HG02885 (cell line): ENCODE data around the gene AGPAT3.

Source experiments
- ATAC-seq: cut with Tn5 transposase; IDR thresholded peaks from one replicate; pipeline ENCODE4 v1.9.1; 2021; ENCODE audit warnings: mild to moderate bottlenecking; ENCODE audit not compliant: unreplicated experiment, poor library complexity

The AGPAT3 gene

DNA sequence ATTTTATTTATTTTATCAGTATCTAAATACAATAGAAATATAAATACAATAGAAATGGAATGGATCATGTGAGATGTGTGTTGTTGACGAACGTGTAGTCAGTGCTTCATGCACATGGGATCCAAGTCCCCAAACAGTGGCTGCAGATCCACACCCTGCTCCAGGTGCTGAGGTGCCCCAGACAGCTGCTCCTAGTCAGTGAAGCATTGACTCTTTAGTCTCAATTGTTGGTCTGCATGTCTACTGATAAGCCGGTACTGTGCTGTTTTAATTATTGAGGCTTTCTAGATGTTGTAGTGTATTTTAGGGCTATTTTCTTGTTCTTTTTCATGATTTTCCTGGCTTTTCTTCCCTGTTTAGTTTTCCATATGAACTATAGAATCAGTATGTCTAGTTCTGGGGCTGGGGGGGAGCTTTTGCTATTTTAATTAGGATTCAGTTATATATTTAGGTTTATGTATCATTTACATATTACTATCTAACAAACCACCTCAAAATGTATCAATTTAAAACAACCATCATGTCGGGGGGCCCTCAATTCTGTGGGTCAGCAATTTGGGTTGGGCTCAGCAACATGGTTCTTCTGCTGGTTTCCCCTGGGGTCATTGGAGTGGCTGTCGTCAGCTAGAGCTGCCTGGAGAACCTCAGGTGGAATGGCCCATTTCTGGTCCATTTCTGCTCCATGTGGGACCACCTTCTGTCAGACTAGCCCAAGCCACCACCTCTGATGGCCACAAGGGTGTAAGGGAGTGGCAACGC lies 83.9 kb downstream of the AGPAT3 start:
- no peak for ATAC-seq

DNA sequence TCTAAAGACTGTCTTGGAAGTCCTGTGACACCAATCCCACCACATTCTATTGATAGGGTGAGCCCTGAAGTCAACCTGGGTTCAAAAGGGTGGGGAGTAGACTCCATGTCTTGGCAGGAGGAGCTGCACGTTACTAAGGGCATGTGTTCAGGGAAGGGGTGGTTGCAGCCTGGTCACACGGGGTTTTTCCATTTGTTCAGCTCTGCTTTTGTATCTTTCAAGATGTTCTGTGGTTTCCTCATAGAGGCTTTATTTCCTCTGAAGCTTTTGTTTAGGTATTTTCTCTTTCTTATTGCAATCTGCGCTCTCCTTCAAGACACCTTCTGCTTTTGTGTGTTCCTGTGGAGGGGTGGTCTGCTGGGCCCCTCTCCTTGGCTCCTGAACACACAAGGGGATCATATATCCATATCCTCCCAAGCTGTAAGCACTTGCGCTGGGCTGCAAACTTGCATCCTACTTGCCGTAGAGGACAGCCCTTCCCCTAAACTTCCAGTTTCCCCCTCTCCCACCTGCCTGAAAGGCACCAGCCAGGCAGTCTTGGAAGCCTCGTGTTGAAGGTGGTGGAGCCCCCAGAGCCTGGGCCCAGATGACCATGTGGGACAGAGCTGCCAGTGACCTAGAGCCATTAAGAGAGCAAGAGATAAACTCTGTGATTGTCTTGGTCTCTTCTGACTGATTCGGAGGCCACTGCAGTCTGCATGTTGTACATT lies 84.6 kb downstream of the AGPAT3 start:
- ATAC-seq = no peak

DNA sequence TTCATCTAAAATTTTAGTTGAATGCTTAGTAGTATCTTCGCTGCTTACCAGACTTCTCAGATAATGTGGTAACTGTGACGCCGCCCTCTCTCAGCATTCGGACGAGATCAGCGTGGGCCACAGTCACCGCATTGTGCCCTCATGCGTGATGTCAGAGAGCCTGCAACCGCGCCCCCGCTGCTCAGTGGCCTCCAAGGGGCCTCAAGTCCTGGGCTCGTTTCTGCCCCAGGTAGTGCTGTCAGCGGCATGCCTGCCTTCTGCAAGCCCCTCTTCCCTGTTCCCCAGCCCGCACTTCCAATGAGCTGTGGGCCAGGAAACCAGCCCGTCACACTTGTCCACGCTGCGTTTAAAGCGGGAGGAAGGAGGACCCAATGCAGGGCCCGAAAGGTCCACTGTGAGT lies 85.5 kb downstream of the AGPAT3 start:
- ATAC-seq = no peak

DNA sequence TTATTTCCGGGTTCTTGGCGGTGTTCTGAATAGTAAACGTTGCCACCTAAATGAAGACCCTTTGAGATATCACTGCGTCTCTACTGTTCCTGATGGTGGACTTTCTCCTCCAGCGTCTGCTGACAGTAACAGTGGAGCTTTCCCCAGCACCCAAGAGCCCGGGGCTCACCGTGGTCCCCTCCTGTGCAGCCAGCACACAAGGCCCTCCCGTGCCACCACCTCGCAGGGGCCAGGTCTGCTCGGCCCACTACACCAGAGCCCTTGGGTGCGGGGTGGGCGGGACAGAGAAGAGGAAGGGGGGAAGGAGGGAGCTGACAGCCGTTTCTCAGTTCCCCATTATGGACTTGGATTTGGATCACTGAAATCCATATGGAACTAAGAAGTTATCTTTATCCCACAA lies 85.9 kb downstream of the AGPAT3 start:
- no peak for ATAC-seq

DNA sequence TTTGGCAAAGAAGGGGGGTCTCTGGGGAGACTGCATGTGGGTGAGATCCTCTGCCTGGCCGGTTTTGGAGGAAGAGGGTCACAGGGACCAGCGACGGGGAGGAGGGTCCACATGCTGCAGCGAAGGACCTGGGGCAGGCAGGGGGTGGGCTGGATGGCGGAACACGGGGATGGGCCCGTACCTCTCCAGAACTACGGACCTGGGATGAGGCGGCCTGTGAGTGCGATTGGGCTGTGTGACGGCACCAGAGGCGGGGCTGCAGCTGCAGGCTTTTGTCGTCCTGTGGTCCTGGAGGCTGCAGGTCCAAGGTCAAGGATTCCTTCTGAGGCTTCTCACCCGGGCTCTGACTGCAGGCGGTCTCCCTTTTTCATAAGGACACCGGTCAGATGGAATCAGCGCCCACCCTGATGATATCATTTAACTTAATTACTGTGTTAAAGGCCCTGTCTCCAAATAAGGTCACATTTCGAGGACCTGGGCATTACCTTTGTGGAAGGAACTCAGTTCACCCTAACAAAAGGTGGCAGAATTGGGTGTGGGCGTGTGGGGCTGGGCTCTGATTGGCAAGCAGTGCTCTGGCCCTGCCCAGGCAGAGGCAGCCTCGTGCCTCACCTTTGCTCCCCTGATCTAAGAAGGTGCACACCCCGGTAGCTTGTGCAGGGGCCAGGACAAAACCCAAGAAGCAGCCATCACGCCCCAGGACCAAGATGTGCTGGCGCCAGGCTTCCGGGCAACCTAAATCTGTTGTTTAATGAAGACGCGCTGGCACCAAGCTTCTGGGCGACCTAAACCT lies 87.1 kb downstream of the AGPAT3 start:
- no peak for ATAC-seq

DNA sequence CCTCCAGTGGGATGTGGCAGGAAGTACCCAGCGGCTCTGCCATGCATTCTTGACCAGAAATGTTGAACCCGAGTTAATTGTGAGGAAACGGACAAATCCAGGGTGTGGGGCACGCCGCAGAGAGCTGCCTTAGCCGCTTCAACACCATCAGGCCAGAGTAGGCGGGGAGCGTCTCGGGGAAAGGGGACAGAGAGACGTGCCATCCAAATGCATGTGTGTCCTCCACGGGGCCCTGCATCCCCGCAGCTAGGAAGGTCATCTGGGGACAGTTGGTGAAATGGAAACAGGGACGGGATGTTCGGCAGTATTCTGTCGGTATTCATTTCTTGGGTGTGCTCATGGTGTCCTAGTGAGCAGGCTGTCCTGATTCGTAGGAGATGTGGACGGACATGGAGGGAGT lies 88.0 kb downstream of the AGPAT3 start:
- no peak for ATAC-seq

DNA sequence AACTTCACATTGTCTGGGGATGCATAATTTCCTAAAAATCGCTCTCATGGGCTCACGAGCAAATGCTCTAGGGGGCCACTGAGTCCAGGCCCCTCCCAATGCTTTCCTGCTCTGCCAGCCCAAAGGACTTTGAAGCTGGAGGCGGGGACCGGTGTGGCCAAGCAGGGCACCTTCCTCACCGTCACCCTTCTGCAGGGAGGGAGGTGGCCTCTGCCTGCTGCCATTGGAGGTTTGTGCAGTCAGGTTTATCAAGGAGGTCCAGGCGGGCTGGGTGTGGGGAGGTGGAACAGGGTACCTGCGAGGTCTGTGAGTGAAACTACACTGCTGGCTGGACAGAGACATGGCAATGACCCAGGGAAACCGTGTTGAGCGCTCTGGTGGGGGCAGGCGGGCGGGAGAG lies 89.0 kb downstream of the AGPAT3 start:
- no peak for ATAC-seq

DNA sequence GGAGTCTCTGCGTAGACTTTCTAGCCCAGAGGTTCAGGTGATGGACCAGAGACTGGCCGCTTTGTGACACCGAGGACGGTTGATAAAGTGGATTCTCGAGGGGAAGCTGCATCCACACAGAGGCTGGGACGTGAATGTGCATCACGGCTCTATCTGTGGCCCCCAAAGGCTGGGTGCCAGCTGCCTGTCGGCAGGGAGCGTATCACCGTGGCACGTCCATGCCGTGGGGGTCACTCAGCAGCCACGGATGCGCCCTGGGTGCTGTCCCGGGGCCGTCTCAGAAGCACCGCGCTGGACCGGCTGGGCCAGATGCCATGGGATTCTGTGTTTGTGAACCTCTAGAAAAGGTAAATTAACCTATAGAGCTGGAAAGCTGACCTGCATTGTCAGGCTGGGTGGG lies 89.9 kb downstream of the AGPAT3 start:
- ATAC-seq = no peak

DNA sequence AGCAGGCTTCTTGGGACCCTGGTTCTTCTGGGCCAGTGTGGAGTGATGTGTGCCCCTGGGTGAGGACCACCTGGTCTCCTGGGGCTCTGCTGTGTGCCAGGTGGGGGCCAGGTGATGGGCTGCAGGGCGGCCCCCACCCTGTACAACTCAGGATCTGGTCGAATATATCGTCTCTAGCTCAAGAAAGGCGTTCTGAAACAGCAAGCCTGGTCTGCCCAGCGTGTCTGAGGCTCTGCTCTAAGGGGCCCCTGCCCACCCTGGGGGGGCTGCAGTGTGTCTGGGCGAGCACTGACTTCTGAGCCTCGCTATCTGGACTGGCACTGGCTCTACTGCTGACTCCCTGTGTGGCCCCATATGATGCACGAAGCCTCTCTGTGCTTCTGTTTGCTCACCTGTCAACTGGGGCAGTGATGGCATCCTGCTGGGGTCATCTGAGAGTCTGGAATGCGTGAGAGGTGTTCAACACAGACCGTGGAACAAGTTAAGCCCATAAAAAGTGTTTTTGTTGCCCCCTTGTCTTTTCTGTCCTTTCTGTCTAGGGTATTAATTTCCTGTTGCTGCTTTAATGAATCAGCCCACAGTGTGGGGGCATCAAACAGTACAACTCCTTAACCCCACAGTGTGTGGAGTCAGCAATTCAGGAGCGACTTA lies 91.1 kb downstream of the AGPAT3 start:
- ATAC-seq = no peak

DNA sequence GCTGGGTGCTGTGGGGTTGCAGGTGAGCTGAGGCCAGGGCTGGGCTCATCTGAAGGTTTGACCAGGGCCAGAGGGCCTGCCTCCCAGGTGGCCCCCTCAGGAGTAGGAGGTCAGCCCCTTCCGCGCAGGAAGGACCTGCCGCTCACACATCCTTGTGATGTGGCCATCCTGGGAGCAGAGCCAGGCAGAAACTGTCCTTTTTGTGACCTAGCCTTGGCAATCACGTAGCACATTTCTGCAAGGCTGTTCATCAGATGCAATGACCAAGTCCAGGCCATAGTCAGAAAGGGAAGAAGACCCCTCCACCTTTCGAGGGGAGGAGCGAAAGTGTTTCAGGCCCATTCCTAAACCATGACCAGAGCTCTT lies 91.6 kb downstream of the AGPAT3 start:
- no peak for ATAC-seq

DNA sequence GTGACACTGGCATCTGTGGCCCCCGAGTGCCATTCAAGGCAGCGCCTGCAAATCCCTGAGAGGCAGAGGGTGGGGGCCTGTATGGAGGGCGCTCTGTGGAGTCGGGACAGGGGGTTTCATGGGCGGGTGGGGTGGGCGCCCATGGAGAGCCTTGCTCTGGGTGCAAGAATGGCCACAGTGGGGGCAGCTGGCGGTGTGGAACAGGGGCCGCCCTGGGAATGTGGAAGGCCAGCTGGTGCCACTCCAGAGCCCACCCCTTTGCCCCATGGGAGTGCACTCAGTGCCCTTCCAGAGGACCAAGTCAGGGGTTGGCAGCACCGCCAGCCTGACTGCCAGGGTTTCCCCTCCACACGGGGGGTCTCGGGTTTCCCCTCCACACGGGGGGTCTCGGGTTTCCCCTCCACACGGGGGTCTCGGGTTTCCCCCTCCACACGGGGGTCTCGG lies 92.1 kb downstream of the AGPAT3 start:
- no peak for ATAC-seq

DNA sequence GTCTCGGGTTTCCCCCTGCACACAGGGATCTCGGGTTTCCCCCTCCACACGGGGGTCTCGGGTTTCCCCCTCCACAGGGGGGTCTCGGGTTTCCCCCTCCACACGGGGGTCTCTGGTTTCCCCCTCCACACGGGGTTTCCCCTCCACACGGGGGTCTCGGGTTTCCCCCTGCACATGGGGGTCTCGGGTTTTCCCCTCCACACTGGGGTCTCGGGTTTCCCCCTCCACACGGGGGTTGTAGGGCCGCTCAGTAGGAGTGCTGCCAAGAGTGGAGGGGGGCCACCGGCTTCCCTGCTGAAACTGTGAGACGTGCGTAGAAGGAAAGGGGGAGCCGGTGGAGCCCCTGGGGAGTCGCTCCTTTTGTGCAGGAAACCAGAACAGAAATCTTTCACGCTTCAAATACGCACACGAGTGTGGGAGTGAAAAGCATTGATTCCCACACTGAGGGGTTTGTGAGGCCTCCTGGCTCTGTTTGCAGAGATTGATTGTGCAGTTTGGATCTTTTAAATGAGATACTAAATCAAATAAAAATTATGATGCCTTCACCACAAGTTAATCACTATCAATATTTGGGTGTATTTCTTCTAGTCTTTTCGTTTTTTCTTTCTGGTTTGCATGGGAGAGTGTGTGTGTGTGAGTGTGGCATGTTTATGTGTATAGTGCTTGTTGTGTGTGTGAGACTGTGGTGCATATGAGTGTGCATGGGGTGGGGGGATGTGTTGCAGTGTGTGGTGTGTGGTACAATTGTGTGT lies 92.8 kb downstream of the AGPAT3 start:
- ATAC-seq = no peak

DNA sequence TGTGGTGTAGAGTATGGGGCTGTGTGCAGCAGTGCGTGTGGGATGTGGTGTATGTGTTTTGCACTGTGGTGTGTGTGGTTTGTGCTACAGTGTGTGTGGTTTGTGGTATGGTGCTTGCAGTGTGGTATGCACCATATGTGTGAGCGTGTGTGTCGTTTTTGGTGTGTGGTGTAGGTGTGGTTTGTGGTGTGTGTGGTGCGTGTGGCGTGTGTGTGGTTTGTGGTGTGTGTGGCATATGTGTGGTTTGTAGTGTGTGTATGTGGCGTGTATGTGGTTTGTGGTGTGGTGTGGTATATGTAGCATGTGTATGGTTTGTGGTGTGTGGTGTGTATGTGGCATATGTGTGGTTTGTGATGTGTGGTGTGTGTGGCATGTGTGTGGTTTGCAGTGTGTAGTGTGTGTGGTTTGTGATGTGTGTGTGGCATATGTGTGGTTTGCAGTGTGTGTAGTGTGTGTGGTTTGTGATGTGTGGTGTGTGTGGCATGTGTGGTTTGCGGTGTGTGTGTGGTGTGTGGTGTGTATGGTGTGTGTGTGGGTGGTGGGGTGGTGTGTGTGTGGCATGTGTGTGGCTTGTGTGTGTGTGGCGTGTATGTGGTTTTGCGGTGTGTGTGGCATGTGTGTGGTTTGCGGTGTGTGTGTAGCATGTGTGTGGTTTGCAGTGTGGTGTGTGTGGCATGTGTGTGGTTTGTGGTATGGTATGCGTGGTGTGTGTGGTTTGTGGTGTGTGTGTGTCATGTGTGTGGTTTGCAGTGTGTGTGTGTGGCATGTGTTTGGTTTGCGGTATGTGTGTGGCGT lies 93.5 kb downstream of the AGPAT3 start:
- no peak for ATAC-seq

DNA sequence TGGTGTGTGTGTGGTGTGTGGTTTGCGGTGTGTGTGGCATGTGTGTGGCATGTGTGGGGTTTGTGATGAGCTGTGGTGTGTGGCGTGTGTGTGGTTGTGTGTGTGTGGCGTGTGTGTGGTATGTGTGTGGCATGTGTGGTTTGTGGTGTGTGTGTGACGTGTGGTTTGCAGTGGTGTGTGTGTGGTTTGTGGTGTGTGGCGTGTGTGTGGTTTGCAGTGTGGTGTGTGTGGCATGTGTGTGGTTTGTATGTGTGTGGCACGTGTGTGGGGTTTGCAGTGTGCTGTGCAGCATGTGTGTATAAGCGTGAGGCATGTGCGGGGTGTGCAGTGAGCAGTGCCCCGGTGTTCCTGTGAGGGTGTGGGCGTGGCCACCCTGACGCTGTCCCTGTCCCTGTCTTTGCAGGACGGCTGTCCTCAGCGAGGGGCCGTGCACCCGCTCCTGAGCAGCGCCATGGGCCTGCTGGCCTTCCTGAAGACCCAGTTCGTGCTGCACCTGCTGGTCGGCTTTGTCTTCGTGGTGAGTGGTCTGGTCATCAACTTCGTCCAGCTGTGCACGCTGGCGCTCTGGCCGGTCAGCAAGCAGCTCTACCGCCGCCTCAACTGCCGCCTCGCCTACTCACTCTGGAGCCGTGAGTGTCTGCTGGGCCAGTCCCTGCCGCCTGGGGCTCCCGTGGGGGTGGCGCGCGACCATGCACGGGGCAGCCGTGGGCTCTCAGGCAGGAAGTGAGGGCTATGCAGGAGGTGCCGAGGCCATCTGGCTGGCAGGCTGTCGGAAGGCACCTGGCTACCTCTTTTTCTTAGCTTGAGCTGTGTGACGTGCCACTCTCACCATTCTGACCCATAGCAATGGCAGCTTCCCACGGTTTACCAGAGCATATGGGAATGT lies 94.5 kb downstream of the AGPAT3 start:
- ATAC-seq = no peak

DNA sequence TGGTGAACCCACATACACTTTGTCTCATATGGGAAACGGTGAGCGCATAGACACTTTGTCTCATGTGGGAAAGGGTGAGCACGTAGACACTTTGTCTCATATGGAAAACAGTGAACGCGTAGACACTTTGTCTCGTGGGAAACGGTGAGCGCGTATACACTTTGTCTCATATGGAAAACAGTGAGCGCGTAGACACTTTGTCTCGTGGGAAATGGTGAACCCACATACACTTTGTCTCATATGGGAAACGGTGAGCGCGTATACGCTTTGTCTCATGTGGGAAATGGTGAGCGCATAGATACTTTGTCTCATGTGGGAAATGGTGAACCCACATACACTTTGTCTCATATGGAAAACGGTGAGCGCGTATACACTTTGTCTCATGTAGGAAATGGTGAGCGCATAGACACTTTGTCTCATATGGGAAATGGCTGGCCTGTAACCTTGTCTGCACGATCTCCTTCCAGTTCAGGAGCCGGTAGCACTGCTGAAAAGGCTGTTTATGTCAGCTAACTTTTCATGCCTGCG lies 96.4 kb downstream of the AGPAT3 start:
- no peak for ATAC-seq

DNA sequence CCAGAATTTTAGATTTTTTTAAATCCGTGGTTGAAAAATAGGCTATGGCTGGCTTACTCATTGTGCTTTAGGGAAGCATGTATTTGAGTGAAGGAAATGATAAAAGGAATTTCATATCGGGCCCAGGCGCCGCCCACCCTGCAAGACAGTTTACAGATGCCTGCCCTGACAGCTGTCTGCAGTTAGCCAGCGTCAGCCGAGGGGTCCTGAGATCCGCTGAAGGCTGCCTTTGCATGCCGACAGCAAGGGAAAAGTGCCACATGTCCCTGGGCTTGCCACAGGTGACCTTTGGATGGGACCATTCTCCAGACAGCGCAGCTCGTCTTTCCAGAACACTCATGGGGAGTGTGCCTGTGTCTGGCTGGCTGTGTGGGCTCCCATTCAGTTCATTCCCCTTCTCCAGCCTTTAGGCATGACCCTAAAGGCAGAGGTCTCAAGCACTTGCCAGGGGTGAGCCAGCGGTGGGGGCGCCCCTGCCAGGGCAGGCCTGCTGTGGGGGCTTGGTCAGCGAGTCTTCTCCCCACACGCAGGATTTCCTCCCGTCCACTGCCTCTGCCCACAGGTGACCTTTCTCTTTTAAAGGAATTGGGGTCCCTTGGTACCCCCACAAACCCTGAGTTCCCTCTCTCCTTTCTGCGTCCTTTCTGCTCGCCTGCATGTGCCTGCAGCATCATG lies 101.0 kb downstream of the AGPAT3 start:
- ATAC-seq = no peak

DNA sequence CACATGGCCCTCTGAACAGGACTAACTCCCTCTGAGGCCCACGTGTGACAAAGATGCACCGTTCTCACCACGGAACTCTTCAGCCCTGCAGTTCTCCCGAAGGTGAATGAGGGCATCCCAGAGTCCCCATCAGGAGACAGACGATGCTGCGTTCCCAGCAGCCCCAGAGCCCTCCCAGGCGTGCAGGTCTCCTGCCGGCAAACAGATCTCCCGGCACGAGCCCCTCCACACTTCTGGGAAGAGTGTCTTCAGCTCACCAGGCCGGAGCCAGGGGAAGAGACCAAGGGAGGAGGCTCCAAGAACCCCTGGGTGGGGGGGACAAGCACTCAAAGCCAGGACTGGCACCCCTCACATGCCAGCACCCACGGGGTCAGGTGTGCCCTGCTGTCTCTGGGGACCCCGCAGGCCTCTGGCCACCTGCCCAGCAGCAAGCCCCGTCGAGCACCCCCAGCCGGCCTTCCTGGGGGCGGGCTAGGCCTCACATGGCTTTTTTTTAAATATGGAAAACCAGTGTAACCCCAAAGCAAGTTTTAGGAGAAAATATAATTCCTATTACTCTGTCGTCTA lies 102.0 kb downstream of the AGPAT3 start:
- ATAC-seq = no peak
